Stimulated activated CD4-positive, alpha-beta T cell treated with anti-CD3 and anti-CD28 coated beads, Interleukin-4, amount 100 ng/mL, for 24 hours (primary cell): Measurements from ENCODE around the gene STAC.

ENCODE experiments used
- DNase-seq: peaks from one replicate; pipeline ENCODE4 v3.0.0-alpha.2; 2020

STAC gene

DNA sequence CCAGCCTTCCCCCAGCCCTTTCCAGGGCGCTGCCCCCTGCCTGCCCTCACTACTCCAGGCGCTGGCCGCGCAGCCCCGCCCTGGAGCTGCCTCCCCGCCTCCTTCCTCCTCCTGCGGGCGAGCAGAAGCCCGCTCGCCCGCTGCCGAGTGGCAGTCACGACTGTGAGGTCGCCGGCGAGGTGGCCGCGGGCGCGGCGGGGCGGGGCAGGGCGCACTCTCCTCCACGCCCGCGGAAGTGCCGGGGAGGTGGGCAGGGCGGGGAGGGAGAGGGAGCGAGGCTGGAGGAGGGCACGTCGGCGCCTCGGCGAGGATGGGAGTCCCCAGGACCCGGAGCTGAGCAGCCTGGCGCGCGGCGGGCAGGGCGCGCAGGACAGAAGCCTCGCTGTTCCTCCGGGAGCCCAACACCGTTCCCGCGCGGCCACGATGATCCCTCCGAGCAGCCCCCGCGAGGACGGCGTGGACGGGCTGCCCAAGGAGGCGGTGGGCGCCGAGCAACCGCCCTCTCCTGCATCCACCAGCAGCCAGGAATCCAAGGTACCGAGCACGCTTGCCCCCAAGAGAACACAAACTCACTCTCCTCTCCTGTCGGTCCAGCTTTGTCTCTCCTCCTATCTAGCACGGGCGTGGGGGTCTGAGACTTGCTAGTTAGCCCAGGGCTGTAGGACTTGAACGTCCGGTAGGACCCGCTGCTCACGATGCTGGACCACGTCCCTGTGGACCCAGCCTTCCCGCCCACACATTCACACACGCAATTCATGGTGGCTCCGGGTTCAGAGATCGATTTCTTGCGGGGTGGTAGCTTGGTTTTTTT is at the start of gene STAC:
TSS of gene STAC (plus strand) at position 284 of the 811 bp plus-strand sequence. CDS start at position 424, 140 bp downstream.
- DNase-seq: no peak

- DNase-seq: no peak
These were observed 48.2 kb upstream of the STAC start for GRCh38 chr3:36332139-36332538.

DNA sequence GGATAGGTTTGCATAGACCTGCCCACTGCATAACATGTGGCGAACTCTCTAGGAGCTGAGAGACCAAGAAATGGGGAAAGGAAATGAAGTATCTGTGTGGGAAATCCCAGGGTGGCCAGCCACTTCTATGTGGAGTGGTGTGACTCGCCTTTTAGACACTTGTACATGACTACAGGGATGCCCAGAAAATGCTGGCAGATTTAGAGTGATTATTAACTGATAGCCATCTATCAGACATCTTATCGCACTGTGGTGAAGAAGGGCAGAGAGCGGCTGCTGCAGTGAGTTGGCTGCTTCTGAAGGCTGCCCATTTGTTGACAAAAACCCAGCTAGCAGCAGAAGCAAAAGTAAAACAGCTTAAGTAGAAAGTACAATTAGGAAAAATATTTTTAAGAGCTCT is 18.1 kb upstream of the STAC start:
- DNase-seq: no peak

DNA sequence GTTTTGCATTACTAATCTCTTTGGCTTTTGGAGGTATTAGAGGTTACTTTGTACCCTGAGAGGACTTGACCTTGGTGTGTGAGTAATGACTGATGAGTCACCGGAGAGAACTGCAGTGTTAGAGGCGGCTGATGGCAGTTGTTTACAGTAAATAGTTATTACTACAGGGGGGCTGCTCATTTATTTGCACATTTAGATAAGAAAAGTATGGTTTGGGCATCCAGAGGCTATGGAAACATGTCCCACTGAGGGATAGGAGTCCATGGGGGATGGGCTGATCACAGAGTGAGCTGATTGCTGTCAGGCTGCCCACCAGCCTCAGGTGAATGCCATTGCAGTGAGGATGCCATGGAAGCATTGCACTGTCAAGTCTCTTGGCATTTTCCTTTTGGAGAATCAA is 17.3 kb upstream of the STAC start:
- DNase-seq: no peak

DNA sequence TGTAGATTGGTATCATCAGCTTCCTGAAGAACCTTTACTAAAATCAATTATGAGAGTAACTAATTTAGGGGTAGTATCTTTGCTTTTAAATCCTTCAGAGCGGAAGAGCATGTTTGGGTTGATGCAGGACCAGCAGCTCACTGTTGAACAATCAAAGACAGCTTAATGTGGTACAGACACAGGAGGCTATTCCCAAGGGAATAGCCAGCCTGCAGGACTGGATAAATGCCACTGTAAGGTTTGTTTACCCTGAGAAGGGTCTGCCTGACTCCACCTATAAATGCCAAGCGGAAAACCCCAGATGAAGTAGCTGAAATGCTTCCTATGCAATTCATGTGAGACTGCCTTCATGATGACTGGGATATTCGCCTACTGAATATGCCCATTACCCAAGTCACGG is 16.0 kb upstream of the STAC start:
- DNase-seq: no peak

- no peak for DNase-seq
These were observed 14.5 kb upstream of the STAC start for GRCh38 chr3:36365829-36366228.

GRCh38 chr3:36366308-36366707 is 14.0 kb upstream of the STAC start:
- DNase-seq: no peak

DNA sequence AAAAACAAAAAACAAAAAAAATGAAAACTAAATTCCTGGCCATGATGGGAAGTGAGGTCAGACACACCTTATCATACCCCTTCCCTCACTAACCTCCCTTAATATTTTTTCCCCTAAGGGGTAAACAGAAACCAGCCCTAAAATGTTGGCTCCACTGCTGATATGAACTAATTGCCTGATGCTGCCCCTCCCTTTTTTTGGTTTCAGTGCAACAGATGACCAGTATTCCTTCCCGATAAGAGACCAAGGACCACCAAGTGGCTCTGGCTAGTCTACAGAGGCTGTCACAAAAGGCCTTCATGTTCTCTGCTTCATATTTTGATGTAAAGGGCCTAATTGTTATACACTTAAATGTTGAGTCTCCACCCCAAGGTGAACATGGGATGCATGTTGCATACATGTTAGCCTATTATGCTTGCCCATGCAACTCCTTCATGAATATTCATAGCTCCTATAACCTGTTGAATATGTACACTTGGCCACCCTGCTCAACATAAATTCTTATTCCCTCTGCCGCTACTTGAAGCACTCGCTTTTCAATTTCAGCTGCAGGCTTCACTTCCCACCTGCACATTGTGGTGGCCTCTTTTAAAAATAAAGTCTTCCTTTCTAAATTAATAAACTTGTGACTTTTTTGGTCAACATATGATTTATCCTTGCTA is 12.3 kb upstream of the STAC start:
- no peak for DNase-seq

DNA sequence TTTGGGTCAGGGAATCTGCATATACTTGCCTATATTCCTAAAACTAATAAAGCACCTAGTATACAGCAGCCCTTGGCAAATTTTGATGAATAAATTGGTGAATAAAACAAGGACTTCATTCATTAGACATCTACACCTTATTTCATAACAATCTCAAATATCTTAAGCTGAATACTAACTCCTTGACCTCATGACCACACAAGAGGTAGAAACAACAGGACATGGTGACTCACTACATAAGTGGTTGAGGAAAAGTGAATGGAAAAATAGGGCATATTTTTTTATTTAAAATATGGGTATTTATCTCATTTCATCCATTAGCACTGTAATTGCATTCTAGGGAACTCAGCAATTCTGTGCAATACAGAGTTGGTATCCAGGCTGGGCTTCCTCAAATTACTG is 7.8 kb upstream of the STAC start:
- no peak for DNase-seq

GRCh38 chr3:36373084-36373483 is 7.2 kb upstream of the STAC start:
- no peak for DNase-seq

- DNase-seq: no peak
These were observed 6.6 kb upstream of the STAC start for GRCh38 chr3:36373666-36374065.

- no peak for DNase-seq
These were observed 458 bp upstream of the STAC start for GRCh38 chr3:36379872-36380220.

GRCh38 chr3:36381311-36381956 is 1.1 kb downstream of the STAC start:
- no peak for DNase-seq

- no peak for DNase-seq
These were observed 13.3 kb downstream of the STAC start for GRCh38 chr3:36393563-36393962.

DNA sequence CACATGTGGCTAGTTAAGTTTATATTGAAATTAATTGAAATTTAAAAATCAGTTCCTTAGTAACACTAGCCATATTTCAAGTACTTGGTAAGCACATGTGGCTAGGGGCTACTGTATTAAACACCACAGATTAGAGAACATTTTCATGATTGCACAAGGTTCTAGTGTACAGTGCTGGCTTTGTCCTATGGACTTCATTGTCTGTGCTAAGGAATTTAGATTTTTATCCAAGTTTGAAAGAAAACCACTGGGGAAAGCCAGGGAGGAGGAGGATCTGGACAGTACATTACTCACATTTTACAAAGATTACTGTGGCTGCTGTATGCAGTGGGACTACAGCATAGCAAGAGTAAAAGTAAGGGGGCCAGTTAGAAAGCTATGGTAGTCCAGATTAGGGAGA is 13.9 kb downstream of the STAC start:
- DNase-seq: no peak

DNA sequence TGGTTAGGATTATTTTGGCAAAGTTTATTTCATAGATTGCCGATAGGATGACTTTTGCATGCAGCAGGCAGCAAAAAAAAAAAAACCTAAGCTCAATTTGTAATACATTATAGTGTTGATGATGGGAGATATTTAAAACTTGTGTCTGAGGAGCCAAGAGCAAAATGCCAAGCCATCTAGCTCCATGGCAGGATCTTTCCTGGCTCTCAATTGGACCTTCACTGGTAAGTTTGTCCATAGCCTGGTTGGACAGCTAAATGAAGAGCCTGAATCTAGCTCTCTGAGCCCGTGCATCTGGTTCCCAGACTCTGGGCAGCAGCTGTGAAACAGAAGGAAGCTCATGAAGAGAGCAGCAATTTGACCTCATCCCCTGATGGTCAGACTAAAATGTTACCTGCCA is 17.5 kb downstream of the STAC start:
- DNase-seq: no peak

DNA sequence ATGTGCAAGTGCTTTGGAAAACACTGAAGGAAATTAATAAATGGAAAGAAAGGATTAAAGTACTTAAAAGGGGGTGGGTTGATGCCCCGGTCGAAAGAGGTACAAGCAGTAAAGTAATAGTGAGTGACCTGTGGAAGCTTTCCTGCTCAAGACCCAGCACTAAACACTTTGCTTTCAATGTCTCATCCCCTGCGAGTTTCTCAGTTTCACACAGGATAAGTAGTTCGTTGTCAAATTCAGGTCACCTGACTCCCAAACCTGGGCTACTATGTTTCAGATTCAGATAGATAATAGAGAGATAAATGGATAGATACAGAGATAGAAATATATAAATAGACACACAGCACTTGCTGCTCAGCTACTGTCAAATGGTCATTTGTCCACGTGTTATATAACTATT is 19.6 kb downstream of the STAC start:
- no peak for DNase-seq

- DNase-seq: no peak
These were observed 20.8 kb downstream of the STAC start for GRCh38 chr3:36401056-36401455.

GRCh38 chr3:36403661-36404060 is 23.4 kb downstream of the STAC start:
- no peak for DNase-seq

DNA sequence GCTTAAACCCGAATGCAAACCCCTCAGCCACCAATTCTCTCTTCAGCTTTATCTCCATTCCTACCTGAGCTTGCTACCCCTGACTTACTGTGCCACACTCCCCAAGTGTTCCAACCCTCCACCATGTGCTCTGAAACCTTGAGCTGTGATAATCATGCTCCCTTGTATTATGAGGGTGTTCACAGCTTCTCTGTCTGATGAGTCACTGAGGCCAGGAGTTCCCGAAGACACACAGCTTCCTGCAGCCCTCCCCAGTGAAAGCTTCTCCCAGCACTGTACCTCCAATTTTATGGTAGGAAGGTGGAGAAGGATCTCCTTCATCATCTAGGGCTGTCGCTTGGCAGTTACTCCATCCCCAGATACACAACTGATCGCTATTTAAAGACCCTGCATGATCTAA is 24.9 kb downstream of the STAC start:
- no peak for DNase-seq

DNA sequence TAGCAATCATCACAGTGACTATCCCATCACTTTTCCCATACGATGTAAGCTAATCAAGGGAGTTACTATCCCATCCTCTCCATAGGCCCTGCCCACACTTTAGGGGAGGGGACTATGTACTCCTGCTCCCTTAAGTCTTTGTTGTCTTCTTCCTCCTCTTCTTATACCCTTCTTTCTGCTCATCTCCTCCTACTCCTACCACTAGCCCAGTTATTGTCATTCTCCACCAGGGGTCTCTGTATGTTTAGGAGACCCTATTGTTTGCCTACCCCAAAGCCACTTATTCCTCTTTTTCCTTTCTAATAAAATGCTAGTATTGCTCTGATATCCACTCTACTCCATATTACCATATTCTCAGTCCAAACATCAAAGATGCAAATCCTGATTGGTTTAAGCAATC is 27.8 kb downstream of the STAC start:
- no peak for DNase-seq

- DNase-seq: no peak
These were observed 29.6 kb downstream of the STAC start for GRCh38 chr3:36409862-36410261.

DNA sequence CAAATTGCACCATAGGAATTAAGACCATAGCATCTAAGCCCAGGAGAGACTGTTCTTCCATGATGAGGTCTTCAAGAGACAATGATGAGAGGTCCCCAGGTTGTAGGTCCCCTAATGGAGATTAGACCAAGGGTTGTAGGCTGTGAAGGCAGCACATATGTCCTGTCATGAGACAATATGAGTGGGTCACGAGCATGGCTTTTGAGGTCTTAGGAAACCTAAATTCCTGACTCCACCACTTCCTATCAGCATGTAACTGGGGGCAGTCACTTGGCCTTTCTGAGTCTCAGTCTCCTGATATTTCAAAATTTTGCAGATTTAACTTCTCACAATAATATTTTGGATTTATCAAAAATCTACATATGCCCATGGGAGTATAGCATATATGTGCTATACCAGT is 31.3 kb downstream of the STAC start:
- DNase-seq: no peak

DNA sequence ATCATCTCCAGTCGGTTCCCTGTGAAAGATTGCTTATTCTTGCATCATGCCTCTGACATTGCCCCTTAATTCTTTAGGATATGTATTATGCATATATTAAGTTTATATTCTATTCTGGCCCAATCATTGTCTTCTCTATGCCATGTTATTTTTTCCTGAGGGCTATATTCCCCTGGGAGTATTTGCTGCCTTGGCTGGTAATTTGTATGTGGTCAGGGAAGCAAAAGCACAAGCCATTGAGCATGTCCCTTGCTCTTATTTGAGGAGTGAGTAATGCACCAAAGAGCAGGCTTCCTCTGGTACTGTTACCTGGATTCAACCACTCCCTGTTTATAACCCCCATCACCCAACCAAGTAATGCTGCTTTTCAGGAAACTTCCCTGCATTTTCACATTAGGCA is 36.3 kb downstream of the STAC start:
- DNase-seq: no peak
